ENCODE data around the gene NOX5. TPM values are rescaled to one million over a fixed set of nuclear protein-coding genes. Genes with fewer than 3 reads are reported as not detected.

NOX5 gene
- total and polyA plus RNA-seq, 2 donors (not counting 1 experiment from before 2014, with no cell fraction given), result 0.01 to 0.05 TPM

- no peaks in the 10 kb centered on the region for H3K4me1 Mint-ChIP-seq
- DNase-seq, result no peak
- peaks cover 0 to under 1% of the 10 kb centered on the region in 2 donors for H3K4me1 ChIP-seq (ENCODE audit: control insufficient read depth in 2 of 2, insufficient read depth in 2 of 2, low read length in 2 of 2)
- no peaks in the 10 kb centered on the region for H3K36me3 ChIP-seq (replicated peaks in 1 of 2; ENCODE audit: control extremely low read depth in 1 of 2, control insufficient read depth in 1 of 2, extremely low read depth in 1 of 2, insufficient read depth in 2 of 2, low read length in 1 of 2)
- no peaks in the 10 kb centered on the region for H3K9me3 Mint-ChIP-seq (ENCODE audit: insufficient read depth)
- H4K20me1 ChIP-seq (ENCODE audit: control insufficient read depth, insufficient read depth, low read length, poor library complexity, severe bottlenecking), result no peaks in the 10 kb centered on the region
- intact Hi-C loops (cut with micrococcal nuclease), result no loop called here
- WGBS (ENCODE audit: insufficient coverage), result 93% methylated on average over 7 of the region's 9 CpGs
- no peak overlapping the region for H3K27ac Mint-ChIP-seq
- peaks cover 0 to 17% (median 0%) of the 10 kb centered on the region in 4 experiments for H3K27me3 ChIP-seq (replicated peaks in 1 of 4; ENCODE audit: control extremely low read depth in 1 of 4, control insufficient read depth in 3 of 4, insufficient read depth in 4 of 4, low read length in 3 of 4)
- no peak for TF ChIP-seq EZH2 (IDR thresholded peaks at IDR 0.05; ENCODE audit: borderline replicate concordance, insufficient read depth, low read depth, low read length, poor library complexity, severe bottlenecking)
- TF ChIP-seq CTCF (IDR thresholded peaks at IDR 0.05), result no peak
- no peak for ATAC-seq (ENCODE audit: low read depth)
- H3K4me3 ChIP-seq (ENCODE audit: control extremely low read depth in 1 of 5, extremely low read depth in 1 of 5, insufficient read depth in 1 of 5, low read depth in 2 of 5, low read length in 4 of 5), result no peak overlapping the region
- H3K4me2 ChIP-seq (replicated peaks; ENCODE audit: low read depth, low read length, poor library complexity, severe bottlenecking), result no peak overlapping the region
- H3K79me2 ChIP-seq (ENCODE audit: control insufficient read depth, insufficient read depth, low read length), result no peaks in the 10 kb centered on the region
- no peak overlapping the region for H3K9ac ChIP-seq (ENCODE audit: low read length)
- no peak overlapping the region for H3K27ac ChIP-seq (ENCODE audit: low read length in 2 of 2)
- CTCF ChIA-PET, result interaction anchor here (1.9 kb wide), 1 partner anchor 7 kb away, joined by 9 read pairs; no protein-coding TSS in a partner anchor
- peaks cover 43% of the 10 kb centered on the region for H3K27me3 Mint-ChIP-seq
- no peak overlapping the region for H3K4me3 Mint-ChIP-seq
- no peak overlapping the region for H2AFZ ChIP-seq (ENCODE audit: insufficient read depth, low read depth, low read length, poor library complexity, severe bottlenecking)
- POLR2A ChIA-PET, result no interaction called here
- peaks cover 0 to 4% (median 1%) of the 10 kb centered on the region in 3 donors for H3K9me3 ChIP-seq (ENCODE audit: control extremely low read depth in 1 of 3, control insufficient read depth in 2 of 3, insufficient read depth in 1 of 3, low read length in 2 of 3)
These were observed 51.8 kb downstream of the NOX5 start for GRCh38 chr15:69066007-69066995.

- Histone ChIP-seq H2AFZ (ENCODE audit: insufficient read depth, low read depth, low read length, poor library complexity, severe bottlenecking) (no peak overlapping the region), H3K27ac (ENCODE audit: low read length in 2 of 2) (no peak overlapping the region), H3K9me3 (ENCODE audit: control extremely low read depth in 1 of 3, control insufficient read depth in 2 of 3, insufficient read depth in 1 of 3, low read length in 2 of 3) (peaks cover 0 to 4% (median 1%) of the 10 kb centered on the region in 3 donors), H3K4me1 (ENCODE audit: control insufficient read depth in 2 of 2, insufficient read depth in 2 of 2, low read length in 2 of 2) (no peaks in the 10 kb centered on the region), H3K4me2 (replicated peaks; ENCODE audit: low read depth, low read length, poor library complexity, severe bottlenecking) (no peak overlapping the region), H4K20me1 (ENCODE audit: control insufficient read depth, insufficient read depth, low read length, poor library complexity, severe bottlenecking) (no peaks in the 10 kb centered on the region), H3K4me3 (ENCODE audit: control extremely low read depth in 1 of 5, extremely low read depth in 1 of 5, insufficient read depth in 1 of 5, low read depth in 2 of 5, low read length in 4 of 5) (no peak overlapping the region), H3K79me2 (ENCODE audit: control insufficient read depth, insufficient read depth, low read length) (no peaks in the 10 kb centered on the region), H3K9ac (ENCODE audit: low read length) (no peak overlapping the region), H3K27me3 (replicated peaks in 1 of 4; ENCODE audit: control extremely low read depth in 1 of 4, control insufficient read depth in 3 of 4, insufficient read depth in 4 of 4, low read length in 3 of 4) (peaks cover 0 to 23% (median 3%) of the 10 kb centered on the region in 4 experiments), H3K36me3 (replicated peaks in 1 of 2; ENCODE audit: control extremely low read depth in 1 of 2, control insufficient read depth in 1 of 2, extremely low read depth in 1 of 2, insufficient read depth in 2 of 2, low read length in 1 of 2) (no peaks in the 10 kb centered on the region)
- no CpG with 5 or more reads among the region's 1 CpG for WGBS (ENCODE audit: insufficient coverage)
- H3K27me3 Mint-ChIP-seq, result peaks cover 53% of the 10 kb centered on the region
- no peaks in the 10 kb centered on the region for H3K9me3 Mint-ChIP-seq (ENCODE audit: insufficient read depth)
- H3K4me3 Mint-ChIP-seq, result no peak overlapping the region
- no peaks in the 10 kb centered on the region for H3K4me1 Mint-ChIP-seq
- no peak for ATAC-seq (ENCODE audit: low read depth)
- intact Hi-C loops (cut with micrococcal nuclease), result no loop called here
- DNase-seq, result no peak
- no peak for TF ChIP-seq CTCF (IDR thresholded peaks at IDR 0.05)
- no peak for TF ChIP-seq EZH2 (IDR thresholded peaks at IDR 0.05; ENCODE audit: borderline replicate concordance, insufficient read depth, low read depth, low read length, poor library complexity, severe bottlenecking)
- ChIA-PET CTCF (interaction anchor here (1.9 kb wide), 1 partner anchor 8 kb away, joined by 9 read pairs; no protein-coding TSS in a partner anchor), POLR2A (no interaction called here)
- H3K27ac Mint-ChIP-seq, result no peak overlapping the region
These were observed 52.8 kb downstream of the NOX5 start for GRCh38 chr15:69067296-69067695.
